GM19351 (cell line): ENCODE measurements around the gene SPINT1.

Experiments
- ATAC-seq: cut with Tn5 transposase; IDR thresholded peaks from one replicate; pipeline ENCODE4 v1.9.1; 2021; ENCODE audit warnings: mild to moderate bottlenecking, moderate library complexity; ENCODE audit not compliant: unreplicated experiment

Gene SPINT1, protein sequence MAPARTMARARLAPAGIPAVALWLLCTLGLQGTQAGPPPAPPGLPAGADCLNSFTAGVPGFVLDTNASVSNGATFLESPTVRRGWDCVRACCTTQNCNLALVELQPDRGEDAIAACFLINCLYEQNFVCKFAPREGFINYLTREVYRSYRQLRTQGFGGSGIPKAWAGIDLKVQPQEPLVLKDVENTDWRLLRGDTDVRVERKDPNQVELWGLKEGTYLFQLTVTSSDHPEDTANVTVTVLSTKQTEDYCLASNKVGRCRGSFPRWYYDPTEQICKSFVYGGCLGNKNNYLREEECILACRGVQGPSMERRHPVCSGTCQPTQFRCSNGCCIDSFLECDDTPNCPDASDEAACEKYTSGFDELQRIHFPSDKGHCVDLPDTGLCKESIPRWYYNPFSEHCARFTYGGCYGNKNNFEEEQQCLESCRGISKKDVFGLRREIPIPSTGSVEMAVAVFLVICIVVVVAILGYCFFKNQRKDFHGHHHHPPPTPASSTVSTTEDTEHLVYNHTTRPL

DNA sequence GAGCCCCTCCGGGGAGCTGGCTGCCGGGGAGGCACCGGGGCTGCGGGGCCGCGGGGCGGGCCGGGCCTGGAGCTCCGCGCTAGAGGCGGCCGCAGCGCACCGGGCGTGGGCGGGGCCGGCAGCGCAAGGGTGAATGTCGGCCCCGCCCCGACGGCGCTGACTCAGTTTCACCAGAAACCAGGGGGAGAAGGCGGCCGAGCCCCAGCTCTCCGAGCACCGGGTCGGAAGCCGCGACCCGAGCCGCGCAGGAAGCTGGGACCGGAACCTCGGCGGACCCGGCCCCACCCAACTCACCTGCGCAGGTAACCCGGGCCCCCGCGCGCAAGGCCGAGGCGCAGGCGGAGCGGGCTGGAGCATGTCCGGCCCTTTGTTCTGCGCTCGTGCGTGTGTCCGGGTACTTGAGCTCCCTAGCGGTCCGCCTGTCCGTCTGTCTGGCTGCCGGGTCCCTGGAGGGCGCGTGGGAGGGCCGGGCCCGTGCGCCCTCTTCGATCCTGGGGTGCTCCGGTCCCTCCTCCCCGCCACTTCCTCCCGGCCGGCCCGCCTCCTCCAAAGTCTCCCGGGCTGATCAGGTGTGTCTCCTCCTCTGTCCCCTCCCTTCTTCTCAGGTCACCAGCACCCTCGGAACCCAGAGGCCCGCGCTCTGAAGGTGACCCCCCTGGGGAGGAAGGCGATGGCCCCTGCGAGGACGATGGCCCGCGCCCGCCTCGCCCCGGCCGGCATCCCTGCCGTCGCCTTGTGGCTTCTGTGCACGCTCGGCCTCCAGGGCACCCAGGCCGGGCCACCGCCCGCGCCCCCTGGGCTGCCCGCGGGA lies at the start of gene SPINT1:
Gene SPINT1, plus strand, starts transcription at position 164 of the 811 bp plus-strand sequence. Its CDS starts 507 bp downstream, at position 671.
- ATAC-seq = no peak

DNA sequence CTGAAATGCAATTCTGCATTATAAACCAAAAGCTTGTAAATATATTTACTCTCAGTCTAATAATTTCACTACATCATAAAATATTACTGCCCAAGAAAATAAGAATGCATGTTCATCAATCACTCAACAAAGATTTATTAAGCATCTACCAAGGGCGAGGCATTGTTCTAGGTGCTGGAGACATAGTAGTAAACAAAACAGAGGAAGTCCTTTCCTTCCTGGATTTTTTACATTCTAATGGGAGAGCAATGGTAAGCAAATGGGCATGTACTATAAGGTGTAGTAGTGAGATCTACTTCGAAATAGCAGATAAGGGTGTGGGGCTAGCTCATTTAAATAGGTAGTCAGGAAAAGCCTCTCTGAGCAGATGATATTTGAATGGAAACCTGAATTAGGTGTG lies 47.8 kb upstream of the SPINT1 start:
- ATAC-seq = no peak

DNA sequence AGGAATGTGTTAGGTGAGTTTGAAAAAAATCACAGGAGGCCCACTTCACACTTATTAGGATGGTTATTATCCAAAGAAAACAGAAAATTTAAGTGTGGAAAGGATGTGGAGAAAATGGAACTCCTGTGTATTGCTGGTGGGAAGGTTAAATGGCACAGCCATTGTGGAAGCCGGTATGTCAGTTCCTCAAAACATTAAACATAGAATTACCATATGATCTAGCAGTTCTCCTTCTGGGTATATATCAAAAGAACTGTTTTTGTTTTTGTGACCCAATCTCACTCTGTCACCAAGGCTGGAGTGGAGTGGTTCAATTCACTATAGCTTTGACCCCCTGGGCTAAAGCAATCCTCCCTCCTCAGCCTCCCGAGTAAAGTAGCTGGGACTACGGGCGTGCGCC lies 47.3 kb upstream of the SPINT1 start:
- no peak for ATAC-seq

- no peak for ATAC-seq
Observed at GRCh38 chr15:40799523-40799922, 44.3 kb upstream of the SPINT1 start.

- ATAC-seq = no peak
Observed at GRCh38 chr15:40803076-40803475, 40.8 kb upstream of the SPINT1 start.

DNA sequence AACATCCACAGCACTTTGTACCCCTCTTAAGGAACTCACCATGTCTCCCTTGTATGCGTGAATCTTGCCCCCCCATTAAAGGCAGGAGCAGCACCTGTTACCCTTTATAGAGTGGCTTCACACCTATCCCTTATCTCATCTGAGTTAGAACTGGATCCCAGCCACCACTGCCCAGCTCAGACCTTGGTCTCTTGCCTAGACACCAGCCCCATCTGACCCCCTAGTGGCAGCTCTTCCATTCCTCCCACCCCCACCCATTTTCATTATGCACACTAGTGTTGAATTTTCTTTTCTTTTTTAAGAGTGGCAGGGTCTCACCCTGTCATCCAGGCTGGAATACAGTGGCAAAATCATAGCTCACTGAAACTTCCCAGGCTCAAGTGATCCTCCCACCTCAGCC lies 40.2 kb upstream of the SPINT1 start:
- no peak for ATAC-seq

DNA sequence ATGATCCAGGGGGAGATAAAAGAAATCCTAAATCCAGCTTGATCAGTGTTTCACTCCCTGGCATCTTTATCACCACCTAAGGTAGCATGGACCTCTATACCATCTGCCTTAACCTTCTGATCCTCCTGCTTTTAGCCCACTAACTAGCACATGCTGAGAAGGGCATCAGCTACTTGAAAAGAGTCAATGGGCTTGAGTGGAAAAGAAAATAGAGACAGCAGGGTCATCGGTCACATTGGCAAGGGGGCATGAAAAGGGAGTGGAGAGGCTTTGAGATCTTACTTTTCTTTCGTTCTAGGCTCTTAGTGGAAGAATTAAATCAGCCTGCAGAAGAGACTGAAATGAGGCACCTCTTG lies 37.2 kb upstream of the SPINT1 start:
- no peak for ATAC-seq

- peak; percentile 92 for ATAC-seq
Observed at GRCh38 chr15:40807028-40807887, 36.6 kb upstream of the SPINT1 start, which contains the start of the genes DNAJC17 and ZFYVE19. DNAJC17 (minus strand) TSS chr15:40807473; CDS start chr15:40807446, 27 bp downstream. ZFYVE19 (plus strand) TSS chr15:40807089; CDS start chr15:40807590, 501 bp downstream.

DNA sequence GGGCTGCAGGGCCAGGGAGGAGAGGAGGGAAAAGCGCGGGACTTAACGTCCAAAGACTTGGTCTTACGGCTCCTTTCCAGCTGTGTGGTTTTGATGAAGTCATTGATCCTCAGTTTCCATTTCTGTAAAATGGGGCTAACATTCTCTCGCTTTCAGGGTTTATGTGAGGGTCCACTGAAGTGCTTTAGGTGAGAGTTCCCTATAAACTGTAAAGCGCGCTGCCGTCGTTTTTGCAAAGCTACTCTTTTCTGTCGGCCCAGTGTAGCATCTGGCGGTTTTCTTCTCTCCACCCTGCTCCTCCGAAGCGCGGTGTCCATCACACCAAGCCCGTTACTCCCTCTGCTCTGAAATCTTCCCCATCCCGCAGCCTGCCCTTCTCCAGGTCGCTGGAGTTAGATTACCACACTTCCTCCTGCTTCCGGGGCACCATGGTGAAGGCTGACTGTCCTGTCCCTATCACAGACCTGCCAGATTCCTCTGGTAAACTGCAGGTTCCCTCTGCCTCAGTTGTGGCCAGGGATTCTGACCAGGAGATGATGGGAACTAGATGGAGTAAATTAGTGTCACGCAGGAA lies 35.9 kb upstream of the SPINT1 start:
- ATAC-seq = no peak

DNA sequence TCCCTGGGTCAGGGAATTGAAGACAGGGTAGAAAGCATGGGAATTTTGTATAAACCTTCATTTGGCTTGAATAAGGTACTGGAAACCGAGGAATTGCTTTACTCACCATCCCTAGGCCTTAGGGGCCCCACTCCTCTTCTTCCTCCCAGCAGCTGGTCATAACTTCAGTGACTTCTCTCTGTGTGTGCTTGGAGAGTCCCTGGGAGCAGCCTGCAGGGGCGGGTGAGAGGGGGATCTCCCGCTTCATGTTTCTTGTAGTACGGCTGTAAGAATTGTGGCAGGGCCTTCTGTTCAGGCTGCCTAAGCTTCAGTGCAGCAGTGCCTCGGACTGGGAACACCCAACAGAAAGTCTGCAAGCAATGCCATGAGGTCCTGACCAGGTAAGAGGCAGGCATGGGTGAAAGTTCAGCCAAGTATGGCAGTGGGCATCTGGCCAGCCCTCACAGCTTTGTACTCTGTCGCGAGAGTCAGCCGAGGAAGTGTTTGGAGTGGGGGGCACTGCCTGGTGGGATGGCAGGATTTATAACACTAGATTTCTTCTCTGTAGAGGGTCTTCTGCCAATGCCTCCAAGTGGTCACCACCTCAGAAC lies 34.9 kb upstream of the SPINT1 start:
- ATAC-seq = no peak

- ATAC-seq = no peak
Observed at GRCh38 chr15:40812721-40813425, 31.0 kb upstream of the SPINT1 start.

GRCh38 chr15:40815042-40815698 lies 28.7 kb upstream of the SPINT1 start:
- ATAC-seq = no peak

- no peak for ATAC-seq
Observed at GRCh38 chr15:40819048-40819447, 24.8 kb upstream of the SPINT1 start.

GRCh38 chr15:40821195-40821594 lies 22.7 kb upstream of the SPINT1 start:
- no peak for ATAC-seq

DNA sequence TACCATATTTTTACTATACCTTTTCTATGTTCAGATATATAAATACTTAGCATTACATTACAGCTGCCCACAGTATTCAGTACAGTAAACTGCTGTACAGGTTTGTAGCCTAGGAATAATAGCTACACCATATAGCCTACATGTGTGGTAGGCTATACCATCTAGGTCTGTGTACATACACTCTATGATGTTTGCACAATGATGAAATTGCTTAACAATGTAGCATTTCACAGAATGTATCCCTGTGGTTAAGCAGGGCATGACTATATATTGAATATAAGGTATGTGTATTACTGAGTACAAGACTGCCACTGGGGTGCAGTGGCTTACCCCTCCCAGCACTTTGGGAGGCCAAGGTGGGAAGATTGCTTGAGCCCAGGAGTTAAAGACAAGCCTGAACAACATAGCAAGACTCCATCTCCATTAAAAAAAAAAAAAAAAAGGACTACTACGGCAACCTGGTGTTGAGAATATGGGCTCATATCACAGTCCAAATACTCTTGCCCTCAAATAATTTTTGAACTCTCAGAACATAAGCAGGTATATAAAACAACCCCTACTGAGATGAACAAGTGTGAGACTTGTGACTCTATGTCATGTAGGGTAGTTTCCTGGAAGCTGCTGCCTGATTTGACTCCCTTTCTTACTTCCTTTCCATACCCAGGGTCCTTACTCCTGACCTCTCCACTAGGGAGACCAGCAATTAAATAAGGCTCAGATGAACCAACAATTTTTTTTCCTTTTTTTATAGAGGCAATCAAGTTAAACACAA lies 20.1 kb upstream of the SPINT1 start:
- ATAC-seq = no peak

DNA sequence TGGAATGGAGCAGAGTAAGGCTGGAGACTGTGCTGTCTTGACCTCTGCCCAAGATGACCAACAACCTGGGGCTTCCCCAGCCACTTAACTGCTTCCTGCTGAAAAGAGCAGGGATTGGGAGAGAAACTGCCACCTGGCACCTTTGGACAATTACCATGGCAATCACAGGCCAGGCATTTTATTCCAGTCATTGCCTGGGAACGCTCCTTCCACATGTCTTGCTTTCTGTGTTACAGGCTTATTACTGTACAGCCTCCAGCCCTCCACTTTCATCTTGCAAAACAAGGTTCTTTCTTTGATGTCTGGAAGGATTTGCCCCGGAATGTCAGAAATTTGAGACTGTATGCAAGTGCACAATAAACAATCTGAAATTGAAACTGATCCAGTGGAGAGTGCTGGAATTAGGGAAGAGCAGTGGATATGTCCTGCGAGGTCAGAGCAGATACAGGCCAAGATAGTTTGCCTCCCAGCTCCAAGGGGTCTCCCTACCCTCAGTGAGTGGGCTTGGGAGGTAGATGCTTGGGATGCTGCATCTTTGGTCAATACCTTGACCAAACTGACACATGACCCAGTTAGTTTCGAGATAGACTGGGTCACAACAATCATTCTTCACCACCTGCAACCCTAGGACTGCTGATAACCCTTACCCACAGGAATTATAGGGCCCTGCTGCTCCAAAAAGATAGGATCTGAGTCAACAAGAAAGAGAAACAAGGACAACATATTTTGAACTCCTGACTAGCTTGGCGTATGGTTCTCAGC lies 18.0 kb upstream of the SPINT1 start:
- no peak for ATAC-seq

DNA sequence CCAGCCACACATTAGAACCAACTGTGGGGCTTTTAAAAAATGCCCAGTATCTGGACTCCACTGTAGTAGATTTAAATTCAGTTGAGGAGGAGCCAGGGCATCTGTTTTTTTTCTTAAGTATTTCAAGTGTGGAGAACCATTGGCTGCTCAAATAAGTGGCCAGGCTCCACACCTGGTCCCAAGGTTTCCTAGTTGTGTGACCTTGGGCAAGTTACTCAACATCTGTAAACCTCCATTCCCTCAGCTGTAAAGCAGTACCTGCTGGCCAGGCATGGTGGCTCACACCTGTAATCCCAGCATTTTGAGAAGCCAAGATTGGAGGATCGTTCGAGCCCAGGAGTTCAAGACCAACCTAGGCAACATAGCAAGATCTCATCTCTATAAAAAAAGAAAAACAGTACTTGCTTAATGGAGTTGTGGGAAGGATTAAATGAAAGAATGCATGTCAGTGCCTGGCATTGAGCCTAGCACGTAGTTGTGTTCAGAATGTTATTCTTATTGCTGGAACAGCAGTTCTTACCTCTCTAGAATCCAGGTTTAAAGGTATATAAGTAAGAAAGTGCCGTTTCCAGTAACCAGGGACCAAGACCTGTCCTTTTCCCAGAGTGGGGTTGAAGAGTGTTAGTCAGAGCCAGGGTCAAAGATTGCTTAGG lies 17.3 kb upstream of the SPINT1 start:
- no peak for ATAC-seq
